Suprapubic skin (tissue), 4 donors: Measurements from ENCODE around the gene TTC28. TPM values are rescaled to one million over a fixed set of nuclear protein-coding genes. Genes with fewer than 3 reads are reported as not detected.
A peak's percentile ranks its signal among the peaks of the same experiment; 100 is the strongest.

ENCODE experiments used
- DNase-seq, 2 donors: peaks; one replicate each; pipeline ENCODE4 v3.0.0-alpha.2; 2019; ENCODE audit warnings: low spot score in 2 of 2
- H3K27ac ChIP-seq: fragments of 200-600 bp; sonication (generic); one replicate; pipeline ENCODE4 v1.5.1; 2019
- H3K27me3 ChIP-seq: fragments of 200-600 bp; sonication (generic); one replicate; pipeline ENCODE4 v1.5.1; 2019
- H3K36me3 ChIP-seq: fragments of 200-600 bp; sonication (generic); one replicate; pipeline ENCODE4 v1.5.1; 2019
- H3K4me1 ChIP-seq: fragments of 200-600 bp; sonication (generic); one replicate; pipeline ENCODE4 v1.5.1; 2019
- H3K4me3 ChIP-seq: fragments of 200-600 bp; sonication (generic); one replicate; pipeline ENCODE4 v1.5.1; 2019; ENCODE audit warnings: mild to moderate bottlenecking
- H3K9me3 ChIP-seq: fragments of 200-600 bp; sonication (generic); one replicate; pipeline ENCODE4 v1.5.1; 2019
- EP300 ChIP-seq: sonication (generic); formaldehyde crosslinking; IDR thresholded peaks from one replicate; pipeline ENCODE4 v1.6.1; 2017; ENCODE audit warnings: antibody characterized with exemption
- POLR2A ChIP-seq, 2 donors: fragments of 450-650 bp; IDR thresholded peaks; one replicate each; pipeline ENCODE4 v1.6.1; 2017; ENCODE audit warnings: antibody characterized with exemption in 2 of 2, mild to moderate bottlenecking in 2 of 2, moderate library complexity in 2 of 2
- POLR2AphosphoS5 ChIP-seq, 3 donors: sonication (generic); formaldehyde crosslinking; IDR thresholded peaks; one replicate each; pipeline ENCODE4 v1.6.1; 2017; ENCODE audit warnings: antibody characterized with exemption in 3 of 3
- WGBS: methylation state at CpG from one replicate; pipeline ENCODE4 v1.1.5; 2018; 5-methylcytosine and 5-hydroxymethylcytosine counted together
- total RNA-seq, 4 donors: library from RNA; depleted of rRNA; stranded (reverse); fragments of >200 nt; gene quantifications; one replicate each; pipeline ENCODE4 v1.1.0, GENCODE V29; 2016
- TF ChIP-seq, protein P1 (sequence below), 2 donors: fragments of 200-600 bp in 1 of 2; fragments of 450-650 bp in 1 of 2; sonication (generic) in 1 of 2; IDR thresholded peaks; one replicate each; pipeline ENCODE4 v1.5.1; 2016 to 2019; ENCODE audit warnings: antibody characterized with exemption in 2 of 2, mild to moderate bottlenecking in 1 of 2, moderate library complexity in 1 of 2

The TTC28 gene
- total RNA-seq, 4 donors from 2014 or later, result 8.1 to 23.1 (median 11.7) TPM

DNA sequence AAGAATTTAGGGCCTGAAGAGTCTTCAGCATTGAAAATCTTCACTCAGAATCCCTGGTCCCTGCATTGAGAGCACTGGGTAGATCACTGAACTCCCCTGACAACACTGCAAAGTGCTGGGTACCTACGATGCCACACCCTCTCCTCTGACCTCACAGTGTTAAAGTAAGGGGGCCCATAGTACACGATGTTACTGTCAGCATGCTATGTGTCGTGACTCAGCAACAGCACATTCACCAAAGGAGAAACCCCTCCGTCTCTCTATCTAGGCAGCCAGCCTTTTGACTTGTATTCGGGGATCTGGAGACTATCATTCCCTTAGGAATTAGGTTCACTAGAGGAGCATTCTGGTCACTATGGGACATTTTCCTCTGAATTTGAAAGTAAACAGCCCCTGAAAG, 693.2 kb downstream of the TTC28 start:
- peaks cover 49% of the 10 kb centered on the region for H3K36me3 ChIP-seq
- 85% methylated on average over 5 of the region's 5 CpGs for WGBS
- no peak for DNase-seq
- H3K27ac ChIP-seq, result no peak overlapping the region
- H3K27me3 ChIP-seq, result no peaks in the 10 kb centered on the region
- no peak overlapping the region for H3K4me3 ChIP-seq
- no peak for TF ChIP-seq POLR2AphosphoS5 (IDR thresholded peaks at IDR 0.05)
- no peak for TF ChIP-seq POLR2A (IDR thresholded peaks at IDR 0.05)
- TF ChIP-seq, protein P1, sequence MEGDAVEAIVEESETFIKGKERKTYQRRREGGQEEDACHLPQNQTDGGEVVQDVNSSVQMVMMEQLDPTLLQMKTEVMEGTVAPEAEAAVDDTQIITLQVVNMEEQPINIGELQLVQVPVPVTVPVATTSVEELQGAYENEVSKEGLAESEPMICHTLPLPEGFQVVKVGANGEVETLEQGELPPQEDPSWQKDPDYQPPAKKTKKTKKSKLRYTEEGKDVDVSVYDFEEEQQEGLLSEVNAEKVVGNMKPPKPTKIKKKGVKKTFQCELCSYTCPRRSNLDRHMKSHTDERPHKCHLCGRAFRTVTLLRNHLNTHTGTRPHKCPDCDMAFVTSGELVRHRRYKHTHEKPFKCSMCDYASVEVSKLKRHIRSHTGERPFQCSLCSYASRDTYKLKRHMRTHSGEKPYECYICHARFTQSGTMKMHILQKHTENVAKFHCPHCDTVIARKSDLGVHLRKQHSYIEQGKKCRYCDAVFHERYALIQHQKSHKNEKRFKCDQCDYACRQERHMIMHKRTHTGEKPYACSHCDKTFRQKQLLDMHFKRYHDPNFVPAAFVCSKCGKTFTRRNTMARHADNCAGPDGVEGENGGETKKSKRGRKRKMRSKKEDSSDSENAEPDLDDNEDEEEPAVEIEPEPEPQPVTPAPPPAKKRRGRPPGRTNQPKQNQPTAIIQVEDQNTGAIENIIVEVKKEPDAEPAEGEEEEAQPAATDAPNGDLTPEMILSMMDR (IDR thresholded peaks at IDR 0.05), result no peak
- TF ChIP-seq EP300, result no peak
- no peaks in the 10 kb centered on the region for H3K9me3 ChIP-seq
- peaks cover 4% of the 10 kb centered on the region for H3K4me1 ChIP-seq

DNA sequence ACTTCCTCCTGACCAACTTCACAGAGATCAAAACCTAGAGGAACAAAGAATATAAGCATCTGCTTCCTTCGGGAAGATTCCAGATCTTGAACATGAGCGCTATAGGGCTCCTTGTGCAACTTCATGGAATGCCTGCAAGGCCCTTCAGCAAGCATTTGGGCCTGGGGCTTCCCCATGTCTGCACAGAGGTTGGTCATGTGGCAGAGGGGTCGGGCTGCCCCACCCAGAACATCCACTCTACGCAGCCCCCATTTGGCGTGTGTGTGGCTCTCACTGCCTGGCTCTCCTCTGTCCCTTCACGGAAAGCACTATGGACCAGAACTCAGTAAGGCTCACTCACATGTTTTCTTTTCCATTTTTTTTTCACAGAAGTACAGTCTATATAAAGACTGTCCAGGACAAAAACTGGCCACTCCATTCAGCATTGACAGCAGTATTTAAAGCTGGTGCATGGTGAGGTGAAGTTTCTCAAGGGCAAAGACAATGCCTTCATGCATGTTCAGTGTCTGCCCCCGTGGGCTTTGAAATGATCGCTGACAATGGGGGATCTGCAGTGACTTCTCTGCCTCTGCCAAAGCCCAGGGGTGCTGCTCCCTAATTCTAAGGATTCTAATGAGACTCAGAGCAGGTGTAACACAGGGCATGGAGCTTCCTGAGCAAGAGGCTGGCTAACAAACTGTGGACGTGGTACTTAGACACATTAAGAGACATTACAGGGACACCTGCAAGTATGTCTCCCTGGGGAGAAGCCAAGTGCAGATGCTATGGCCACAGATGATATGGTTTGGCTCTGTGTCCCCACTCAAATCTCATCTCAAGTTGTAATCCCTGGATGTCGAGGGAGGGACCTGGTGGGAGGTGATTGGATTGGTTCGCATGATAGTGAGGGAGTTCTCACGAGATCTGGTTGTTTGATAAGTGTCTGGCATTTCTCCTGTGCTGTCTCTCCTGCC, 694.0 kb downstream of the TTC28 start:
- WGBS, result 88% methylated on average over 12 of the region's 12 CpGs
- Histone ChIP-seq H3K4me1 (no peaks in the 10 kb centered on the region), H3K27ac (no peak overlapping the region), H3K27me3 (no peaks in the 10 kb centered on the region), H3K4me3 (no peak overlapping the region), H3K9me3 (no peaks in the 10 kb centered on the region), H3K36me3 (peaks cover 48% of the 10 kb centered on the region)
- DNase-seq, result peak in 1 of 2 donors; percentile 45
- TF ChIP-seq, protein P1 (IDR thresholded peaks at IDR 0.05), result no peak
- TF ChIP-seq EP300 (no peak), POLR2AphosphoS5 (IDR thresholded peaks at IDR 0.05) (no peak), POLR2A (IDR thresholded peaks at IDR 0.05) (no peak)

DNA sequence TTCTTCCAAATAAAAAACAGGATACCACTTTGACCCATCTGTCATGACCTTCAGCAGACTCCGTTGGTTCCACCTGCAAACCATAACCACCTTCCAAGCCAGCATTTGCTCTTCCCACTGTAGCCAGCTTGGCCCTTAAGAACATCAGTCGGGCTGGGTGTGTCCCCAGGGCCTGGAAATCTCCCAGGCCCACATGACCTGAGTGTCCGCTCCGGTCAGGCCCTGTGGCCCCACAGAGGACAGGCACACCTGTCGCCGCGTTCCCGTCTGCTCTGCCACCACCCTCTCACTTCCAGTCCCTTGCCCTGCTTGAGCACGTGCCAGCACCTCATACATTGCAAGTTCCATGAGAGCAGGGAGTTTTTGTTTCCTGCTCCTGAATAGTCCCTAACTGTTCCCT, 694.9 kb downstream of the TTC28 start:
- H3K9me3 ChIP-seq, result no peaks in the 10 kb centered on the region
- peaks cover 48% of the 10 kb centered on the region for H3K36me3 ChIP-seq
- DNase-seq, result peak in 1 of 2 donors; percentile 48
- no peak for TF ChIP-seq POLR2A (IDR thresholded peaks at IDR 0.05)
- TF ChIP-seq POLR2AphosphoS5 (IDR thresholded peaks at IDR 0.05), result no peak
- TF ChIP-seq EP300, result no peak
- TF ChIP-seq, protein P1 (IDR thresholded peaks at IDR 0.05), result no peak
- H3K27ac ChIP-seq, result no peak overlapping the region
- H3K4me1 ChIP-seq, result no peaks in the 10 kb centered on the region
- 89% methylated on average over 9 of the region's 9 CpGs for WGBS
- no peak overlapping the region for H3K4me3 ChIP-seq
- no peaks in the 10 kb centered on the region for H3K27me3 ChIP-seq

DNA sequence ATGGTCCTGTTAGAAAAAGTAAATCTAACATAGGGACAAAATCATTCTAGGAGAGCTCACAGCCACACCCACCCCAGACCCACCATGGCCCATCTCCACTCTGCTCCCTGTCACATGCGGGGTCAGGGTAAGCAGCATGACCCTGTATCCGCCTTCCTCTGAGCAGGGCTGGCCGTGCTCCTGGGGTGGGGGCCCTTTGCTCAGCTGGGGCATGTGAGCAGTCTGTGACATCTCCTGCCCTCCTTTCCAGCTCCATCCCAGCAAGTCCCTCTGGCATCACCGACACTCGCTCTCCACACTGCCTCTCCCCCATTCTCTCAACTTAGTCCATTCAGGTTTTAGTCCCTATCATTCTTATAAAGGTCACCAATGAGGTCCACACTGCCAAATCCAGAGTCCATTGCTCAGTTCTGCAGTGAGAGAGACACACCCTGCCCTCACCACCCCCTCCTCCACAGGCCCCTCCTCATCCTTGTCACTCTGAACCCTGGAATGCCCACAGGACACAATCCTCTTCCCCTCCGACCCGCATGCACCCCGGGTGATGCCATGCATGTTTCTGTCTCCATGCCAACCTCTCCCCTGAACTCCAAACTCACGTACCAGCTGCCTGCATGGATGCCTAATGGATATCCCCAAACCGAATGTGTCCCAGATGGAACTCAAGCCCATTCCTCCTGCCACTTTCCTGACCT, 695.5 kb downstream of the TTC28 start:
- no peaks in the 10 kb centered on the region for H3K27me3 ChIP-seq
- no peak overlapping the region for H3K27ac ChIP-seq
- peaks cover 48% of the 10 kb centered on the region for H3K36me3 ChIP-seq
- TF ChIP-seq, protein P1 (IDR thresholded peaks at IDR 0.05), result no peak
- TF ChIP-seq POLR2AphosphoS5 (IDR thresholded peaks at IDR 0.05) (no peak), EP300 (no peak), POLR2A (IDR thresholded peaks at IDR 0.05) (no peak)
- no peak overlapping the region for H3K4me3 ChIP-seq
- no peak for DNase-seq
- H3K9me3 ChIP-seq, result no peaks in the 10 kb centered on the region
- WGBS, result 73% methylated on average over 10 of the region's 10 CpGs
- H3K4me1 ChIP-seq, result no peaks in the 10 kb centered on the region

DNA sequence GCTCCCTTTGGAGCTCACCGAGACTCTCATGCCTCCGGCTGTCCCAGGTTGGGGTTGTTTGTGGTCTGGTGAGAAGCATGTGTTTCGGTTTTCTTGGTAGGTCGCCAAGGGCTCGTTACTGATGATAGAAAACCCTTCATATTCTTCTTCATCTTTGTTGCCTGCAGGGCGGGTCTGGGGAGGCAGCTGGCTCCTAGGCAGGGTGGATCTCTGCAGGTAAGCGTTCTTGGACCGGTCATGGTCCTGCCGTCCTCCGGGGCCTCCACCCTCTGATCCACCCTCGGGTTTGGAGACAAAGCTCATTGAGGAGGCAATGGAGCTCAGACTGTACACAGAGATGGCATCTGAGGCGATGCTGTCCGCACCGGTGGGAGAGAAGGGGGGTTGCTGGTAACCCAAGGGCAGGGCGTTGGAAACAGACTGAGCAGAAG, 696.3 kb downstream of the TTC28 start:
- Histone ChIP-seq H3K9me3 (no peaks in the 10 kb centered on the region), H3K27me3 (no peaks in the 10 kb centered on the region), H3K27ac (no peak overlapping the region), H3K4me3 (no peak overlapping the region), H3K36me3 (peaks cover 50% of the 10 kb centered on the region), H3K4me1 (no peaks in the 10 kb centered on the region)
- no peak for TF ChIP-seq POLR2A (IDR thresholded peaks at IDR 0.05)
- no peak for TF ChIP-seq EP300
- TF ChIP-seq, protein P1 (IDR thresholded peaks at IDR 0.05), result no peak
- TF ChIP-seq POLR2AphosphoS5 (IDR thresholded peaks at IDR 0.05), result no peak
- peak in 1 of 2 donors; percentile 62 for DNase-seq
- WGBS, result 92% methylated on average over 13 of the region's 15 CpGs
